H9 (cell line): ENCODE data around the gene MMRN2. TPM values are rescaled to one million over a fixed set of nuclear protein-coding genes. Genes with fewer than 3 reads are reported as not detected.
"Not testable (repeated sequence)": the region's sequence is repeated elsewhere in the genome, so short reads cannot be mapped to it uniquely, and the experiment has no call there.

Experiments used
- DNase-seq: peaks from one replicate; pipeline ENCODE4 v3.0.0-alpha.2; 2017
- H2AFZ ChIP-seq: one replicate; pipeline ENCODE4 v1.6.1; 2013; ENCODE audit warnings: mild to moderate bottlenecking, low read length, control low read depth, moderate library complexity
- H2AK5ac ChIP-seq: 2 replicates; pipeline ENCODE4 v1.6.1; 2013; ENCODE audit warnings: low read length, control low read depth, mixed read lengths; ENCODE audit not compliant: insufficient read length
- H2BK120ac ChIP-seq: one replicate; pipeline ENCODE4 v1.6.1; 2013; ENCODE audit warnings: low read depth, mild to moderate bottlenecking, low read length, control low read depth, inconsistent platforms; ENCODE audit not compliant: poor library complexity, severe bottlenecking
- H2BK12ac ChIP-seq: 2 replicates; pipeline ENCODE4 v1.6.1; 2013; ENCODE audit warnings: low read length, control low read depth, mixed read lengths, low read depth; ENCODE audit not compliant: insufficient read length
- H2BK15ac ChIP-seq: 2 replicates; pipeline ENCODE4 v1.6.1; 2013; ENCODE audit warnings: low read depth, low read length, control low read depth
- H2BK20ac ChIP-seq: one replicate; pipeline ENCODE4 v1.6.1; 2013; ENCODE audit warnings: low read depth, mild to moderate bottlenecking, low read length, control low read depth, inconsistent platforms; ENCODE audit not compliant: poor library complexity, severe bottlenecking
- H2BK5ac ChIP-seq: 2 replicates; pipeline ENCODE4 v1.6.1; 2013; ENCODE audit warnings: low read length, control low read depth, mixed read lengths; ENCODE audit not compliant: insufficient read length
- H3K14ac ChIP-seq: 2 replicates; pipeline ENCODE4 v1.6.1; 2013; ENCODE audit warnings: low read length, control low read depth; ENCODE audit not compliant: insufficient read depth
- H3K18ac ChIP-seq: 2 replicates; pipeline ENCODE4 v1.6.1; 2013; ENCODE audit warnings: low read depth, mild to moderate bottlenecking, mixed read lengths, low read length, control low read depth; ENCODE audit not compliant: insufficient read length
- H3K23ac ChIP-seq: 2 replicates; pipeline ENCODE4 v1.6.1; 2013; ENCODE audit warnings: low read length, control low read depth, mixed read lengths, low read depth; ENCODE audit not compliant: insufficient read length
- H3K23me2 ChIP-seq: 2 replicates; pipeline ENCODE4 v1.6.1; 2013; ENCODE audit warnings: low read depth, mild to moderate bottlenecking, mixed read lengths, low read length, control low read depth; ENCODE audit not compliant: insufficient read length, poor library complexity, severe bottlenecking
- H3K27ac ChIP-seq: 2 replicates; pipeline ENCODE4 v1.5.1; 2013; ENCODE audit warnings: low read length, control low read depth, mixed read lengths, low read depth; ENCODE audit not compliant: insufficient read length
- H3K27me3 ChIP-seq: 2 replicates; pipeline ENCODE4 v1.6.1; 2013; ENCODE audit warnings: low read length, control low read depth, inconsistent platforms; ENCODE audit not compliant: insufficient read depth
- H3K4ac ChIP-seq: 2 replicates; pipeline ENCODE4 v1.6.1; 2013; ENCODE audit warnings: low read depth, mild to moderate bottlenecking, control low read depth, inconsistent platforms, low read length, moderate library complexity
- H3K4me1 ChIP-seq: 2 replicates; pipeline ENCODE4 v1.6.1; 2013; ENCODE audit warnings: low read length, control low read depth, inconsistent platforms; ENCODE audit not compliant: insufficient read depth
- H3K4me2 ChIP-seq: 2 replicates; pipeline ENCODE4 v1.6.1; 2013; ENCODE audit warnings: low read length, control low read depth, mixed read lengths; ENCODE audit not compliant: insufficient read length, insufficient read depth
- H3K56ac ChIP-seq: 2 replicates; pipeline ENCODE4 v1.6.1; 2013; ENCODE audit warnings: low read depth, mild to moderate bottlenecking, mixed read lengths, low read length, control low read depth; ENCODE audit not compliant: insufficient read length
- H3K79me1 ChIP-seq: 2 replicates; pipeline ENCODE4 v1.6.1; 2013; ENCODE audit warnings: low read depth, mild to moderate bottlenecking, moderate library complexity, low read length, control low read depth, inconsistent platforms; ENCODE audit not compliant: insufficient read depth, poor library complexity, severe bottlenecking
- H3K79me2 ChIP-seq: 2 replicates; pipeline ENCODE4 v1.6.1; 2013; ENCODE audit warnings: low read length, control low read depth, inconsistent platforms; ENCODE audit not compliant: insufficient read depth
- H3K9ac ChIP-seq: 2 replicates; pipeline ENCODE4 v1.6.1; 2013; ENCODE audit warnings: low read length, control low read depth, mixed read lengths; ENCODE audit not compliant: insufficient read length; ENCODE audit errors: extremely low read depth
- H3K9me3 ChIP-seq: one replicate; pipeline ENCODE4 v1.6.1; 2013; ENCODE audit warnings: low read depth, low read length, inconsistent platforms; ENCODE audit not compliant: control insufficient read depth
- H3T11ph ChIP-seq: one replicate; pipeline ENCODE4 v1.6.1; 2013; ENCODE audit warnings: mild to moderate bottlenecking, low read length, control low read depth, inconsistent platforms
- H4K20me1 ChIP-seq: one replicate; pipeline ENCODE4 v1.6.1; 2013; ENCODE audit not compliant: control insufficient read depth, insufficient read length, insufficient read depth
- H4K5ac ChIP-seq: 2 replicates; pipeline ENCODE4 v1.6.1; 2013; ENCODE audit warnings: low read depth, mild to moderate bottlenecking, mixed read lengths, low read length, control low read depth; ENCODE audit not compliant: insufficient read length
- H4K8ac ChIP-seq: replicated peaks from 2 replicates; pipeline ENCODE4 v1.6.1; 2013; ENCODE audit warnings: low read length, control low read depth, mixed read lengths, low read depth; ENCODE audit not compliant: insufficient read length
- H4K91ac ChIP-seq: 2 replicates; pipeline ENCODE4 v1.6.1; 2013; ENCODE audit warnings: low read depth, mild to moderate bottlenecking, moderate library complexity, mixed read lengths, low read length, control low read depth; ENCODE audit not compliant: insufficient read length
- H3K27ac Mint-ChIP-seq, 3 experiments: 2 replicates in 2 of 3; 3 replicates in 1 of 3; pipeline ENCODE4 v1.8.0; 2020 to 2021; ENCODE audit warnings: mixed read lengths in 3 of 3, mild to moderate bottlenecking in 1 of 3, moderate library complexity in 1 of 3
- H3K27me3 Mint-ChIP-seq: 2 replicates; pipeline ENCODE4 v1.8.0; 2021; ENCODE audit warnings: low read depth, mild to moderate bottlenecking, moderate library complexity, mixed read lengths
- H3K36me3 Mint-ChIP-seq, 3 experiments: 2 replicates in 2 of 3; 3 replicates in 1 of 3; pipeline ENCODE4 v1.8.0; 2020 to 2021; ENCODE audit warnings: low read depth in 3 of 3, mixed read lengths in 3 of 3; ENCODE audit not compliant: insufficient read depth in 1 of 3
- H3K4me1 Mint-ChIP-seq, 2 experiments: 2 replicates each; pipeline ENCODE4 v1.8.0; 2020; ENCODE audit warnings: mixed read lengths in 2 of 2
- H3K4me3 Mint-ChIP-seq, 2 experiments: 2 replicates in 1 of 2; 3 replicates in 1 of 2; pipeline ENCODE4 v1.8.0; 2020 to 2021; ENCODE audit warnings: mild to moderate bottlenecking in 2 of 2, mixed read lengths in 2 of 2, moderate library complexity in 1 of 2
- H3K9me3 Mint-ChIP-seq, 2 experiments: 2 replicates in 1 of 2; 3 replicates in 1 of 2; pipeline ENCODE4 v1.8.0; 2020; ENCODE audit warnings: mild to moderate bottlenecking in 2 of 2, mixed read lengths in 2 of 2, moderate library complexity in 1 of 2
- CTCF ChIP-seq: fragments of 200-600 bp; sonication (generic); conservative IDR thresholded peaks from 3 replicates; pipeline ENCODE4 v1.8.0; 2021; ENCODE audit warnings: antibody characterized with exemption, mild to moderate bottlenecking
- WGBS: extraction: QIAGEN DNeasy Blood & Tissue Kit; methylation state at CpG from one replicate; pipeline ENCODE4 v1.1.7; 2013; ENCODE audit warnings: missing lambda C conversion rate, low lambda C conversion rate, mixed read lengths; ENCODE audit not compliant: insufficient read length; ENCODE audit errors: extremely low coverage; 5-methylcytosine and 5-hydroxymethylcytosine counted together
- total RNA-seq: library from RNA; stranded (reverse); gene quantifications from 2 replicates; pipeline ENCODE4 v1.2.1, GENCODE V29; 2021

The MMRN2 gene
- total RNA-seq, 1 experiment from 2014 or later: 1.0 TPM

DNA sequence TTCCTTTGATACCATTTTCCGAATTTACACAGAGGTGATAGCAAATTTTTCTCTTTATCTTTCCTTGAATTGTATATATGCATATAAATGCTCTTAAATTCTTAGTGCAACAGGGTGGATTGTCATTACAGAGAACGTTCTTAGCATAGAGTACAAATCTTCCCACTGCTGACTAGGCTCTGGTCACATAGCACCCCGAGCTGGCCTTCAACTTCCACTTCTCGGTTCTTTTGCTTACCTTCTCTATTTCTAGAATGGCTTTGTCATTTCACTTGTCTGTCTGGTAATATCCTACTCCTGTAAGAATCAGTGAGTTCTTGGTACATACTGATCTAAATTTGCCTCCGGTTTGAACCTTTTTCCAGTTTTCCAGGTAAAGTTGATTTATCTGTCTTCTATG is 24.3 kb upstream of the MMRN2 start:
- DNase-seq: no peak
- no peaks in the 10 kb centered on the region for H3K9me3 Mint-ChIP-seq
- H3K79me1 ChIP-seq: no peaks in the 10 kb centered on the region

GRCh38 chr10:86981020-86981419 is 23.6 kb upstream of the MMRN2 start:
- not testable (repeated sequence) for H3K4me3 Mint-ChIP-seq, H4K91ac ChIP-seq, H2AFZ ChIP-seq, H2BK20ac ChIP-seq, H3K9me3 ChIP-seq, H2AK5ac ChIP-seq, H3K23ac ChIP-seq, H3K4me1 ChIP-seq, H3K18ac ChIP-seq, H3T11ph ChIP-seq, H3K9me3 Mint-ChIP-seq, H3K4ac ChIP-seq, H2BK120ac ChIP-seq, H4K8ac ChIP-seq, H4K20me1 ChIP-seq, H3K56ac ChIP-seq, H4K5ac ChIP-seq, H3K79me2 ChIP-seq, H2BK5ac ChIP-seq, DNase-seq, H3K79me1 ChIP-seq, H3K4me2 ChIP-seq, H3K36me3 Mint-ChIP-seq, H3K23me2 ChIP-seq, H3K27me3 ChIP-seq, H3K9ac ChIP-seq, H3K27me3 Mint-ChIP-seq, H3K14ac ChIP-seq, H3K27ac ChIP-seq, H2BK15ac ChIP-seq, H2BK12ac ChIP-seq
- H3K27ac Mint-ChIP-seq: peak overlapping the region in 1 of 3 experiments; percentile 4; a peak in 1 of 7 replicates
- no CpG with 5 or more reads among the region's 6 CpGs for WGBS
- H3K4me1 Mint-ChIP-seq: peaks cover 15% of the 10 kb centered on the region in 2 experiments

More for the DNA sequence above, 24.3 kb upstream of the MMRN2 start:
- Mint-ChIP-seq H3K36me3 (no peaks in the 10 kb centered on the region), H3K4me3 (no peak overlapping the region), H3K27me3 (peaks cover 1% of the 10 kb centered on the region), H3K4me1 (peaks cover 15% of the 10 kb centered on the region in 2 experiments), H3K27ac (no peak overlapping the region)
- no peaks in the 10 kb centered on the region for H3K4me1 ChIP-seq
- H3K9me3 ChIP-seq: no peaks in the 10 kb centered on the region
- no peaks in the 10 kb centered on the region for H3K27me3 ChIP-seq
- H4K91ac ChIP-seq: no peak overlapping the region
- H2BK120ac ChIP-seq: no peak overlapping the region
- no peak overlapping the region for H2BK20ac ChIP-seq
- H3K18ac ChIP-seq: no peak overlapping the region
- H3K4ac ChIP-seq: no peak overlapping the region
- H3K56ac ChIP-seq: no peak overlapping the region
- no peaks in the 10 kb centered on the region for H3K79me2 ChIP-seq
- H3K4me2 ChIP-seq: no peak overlapping the region
- no peak overlapping the region for H2BK5ac ChIP-seq
- no peak overlapping the region for H4K8ac ChIP-seq
- no CpG with 5 or more reads among the region's 5 CpGs for WGBS
- H2AFZ ChIP-seq: no peak overlapping the region
- H4K20me1 ChIP-seq: no peaks in the 10 kb centered on the region
- no peak overlapping the region for H3K14ac ChIP-seq
- H2BK12ac ChIP-seq: no peak overlapping the region
- no peak overlapping the region for H4K5ac ChIP-seq
- no peaks in the 10 kb centered on the region for H3K23me2 ChIP-seq
- no peak overlapping the region for H3K27ac ChIP-seq
- no peak overlapping the region for H3T11ph ChIP-seq
- H2AK5ac ChIP-seq: no peak overlapping the region
- TF ChIP-seq CTCF: no peak
- H3K23ac ChIP-seq: no peak overlapping the region
- no peak overlapping the region for H2BK15ac ChIP-seq
- no peak overlapping the region for H3K9ac ChIP-seq
